Kidney (tissue), 14 donors: ENCODE measurements around the gene PPP2R5B. TPM values are rescaled to one million over a fixed set of nuclear protein-coding genes. Genes with fewer than 3 reads are reported as not detected.

Experiments
- DNase-seq, 5 donors: peaks; one replicate each; pipeline ENCODE4 v3.0.0-alpha.2; 2013 to 2020
- FAIRE-seq: peaks from 2 replicates; lab custom pipeline; 2012; peaks lifted over from hg19 to GRCh38; lab: Jason Lieb, UNC
- H3K27ac ChIP-seq, 2 donors: one replicate each; pipeline ENCODE4 v1.7.0; 2013; ENCODE audit warnings: low read depth in 2 of 2, low read length in 2 of 2, inconsistent platforms in 1 of 2
- H3K27me3 ChIP-seq: one replicate; pipeline ENCODE4 v1.7.1; 2013; ENCODE audit warnings: low read length, inconsistent platforms; ENCODE audit not compliant: control insufficient read depth, insufficient read depth
- H3K36me3 ChIP-seq, 3 donors: one replicate each; pipeline versions ENCODE4 v1.7.0 to v1.7.1; 2013; ENCODE audit warnings: low read length in 3 of 3, control low read depth in 1 of 3, inconsistent platforms in 1 of 3; ENCODE audit not compliant: insufficient read depth in 3 of 3, control insufficient read depth in 2 of 3
- H3K4me1 ChIP-seq, 3 donors: one replicate each; pipeline versions ENCODE4 v1.7.0 to v1.7.1; 2013; ENCODE audit warnings: low read length in 3 of 3, inconsistent platforms in 1 of 3, low read depth in 1 of 3; ENCODE audit not compliant: control insufficient read depth in 2 of 3, insufficient read depth in 2 of 3
- H3K4me3 ChIP-seq, 3 donors: one replicate each; pipeline versions ENCODE4 v1.7.0 to v1.8.1; 2013; ENCODE audit warnings: low read length in 3 of 3, control low read depth in 1 of 3, inconsistent platforms in 1 of 3
- H3K9ac ChIP-seq, 3 donors: one replicate each; pipeline versions ENCODE4 v1.7.0 to v1.7.1; 2013; ENCODE audit warnings: low read length in 3 of 3, control low read depth in 1 of 3, inconsistent platforms in 1 of 3
- H3K9me3 ChIP-seq, 3 donors: one replicate each; pipeline versions ENCODE4 v1.7.0 to v1.7.1; 2013; ENCODE audit warnings: low read length in 3 of 3, control low read depth in 1 of 3, inconsistent platforms in 1 of 3; ENCODE audit not compliant: control insufficient read depth in 2 of 3, insufficient read depth in 1 of 3
- CTCF ChIP-seq: IDR thresholded peaks from 3 replicates; pipeline ENCODE4 v1.5.1; 2012; ENCODE audit warnings: mild to moderate bottlenecking, moderate library complexity, borderline replicate concordance; ENCODE audit not compliant: insufficient read depth; ENCODE audit errors: extremely low read depth
- intact Hi-C: fragments of 100-400 bp; cut with DNase I; formaldehyde crosslinking; loops from one replicate; pipeline ENCODE4 v1.11.1; 2022
- polyA plus RNA-seq: library from polyadenylated mRNA; stranded (reverse); fragments of 350-450 nt; fragmentation: Illumina TruSeq; extraction: RNeasy Lipid Tissue Mini Kit (QIAGEN cat#74804); gene quantifications from one replicate; pipeline ENCODE4 v1.2.3, GENCODE V29; 2014; ENCODE audit warnings: low read depth, low replicate concordance; ENCODE audit not compliant: insufficient read depth
- total RNA-seq: library from RNA; stranded (reverse); fragmentation: NEBNext Ultra II Directional; extraction: Animal tissue kit (Norgen Biotek cat#: 25700); gene quantifications from one replicate; pipeline ENCODE4 v1.2.1, GENCODE V29; 2021
- donor health status: control.
- donor health status: control.
- donor health status: control.
- donor health status: control.
- donor health status: control.
- donor health status: DM: yes; HTN: yes; CAD: no.
- donor health status: Normal renal cell carcinoma (clear cell type).

PPP2R5B gene
- total and polyA plus RNA-seq, 2 donors from 2014 or later: 16.8 to 21.2 TPM

- no peak overlapping the region for H3K9ac ChIP-seq
- no peaks in the 10 kb centered on the region for H3K36me3 ChIP-seq
These were observed 38.7 kb downstream of the PPP2R5B start for GRCh38 chr11:64963072-64963631.

GRCh38 chr11:64967375-64967774 is 42.9 kb downstream of the PPP2R5B start:
- Histone ChIP-seq H3K9me3 (no peaks in the 10 kb centered on the region), H3K27ac (no peak overlapping the region), H3K9ac (no peak overlapping the region), H3K36me3 (no peaks in the 10 kb centered on the region), H3K27me3 (no peaks in the 10 kb centered on the region), H3K4me3 (no peak overlapping the region), H3K4me1 (peaks cover 0 to 6% (median 4%) of the 10 kb centered on the region in 3 donors)
- intact Hi-C loops: no loop called here
- FAIRE-seq: no peak
- no peak for DNase-seq
- TF ChIP-seq CTCF: no peak

More at GRCh38 chr11:64963072-64963631, 38.7 kb downstream of the PPP2R5B start:
- H3K27ac ChIP-seq: no peak overlapping the region
- DNase-seq (no peak), FAIRE-seq (no peak)
- no peak overlapping the region for H3K4me3 ChIP-seq
- intact Hi-C loops: no loop called here
- no peak for TF ChIP-seq CTCF
- H3K4me1 ChIP-seq: no peaks in the 10 kb centered on the region
- H3K27me3 ChIP-seq: no peaks in the 10 kb centered on the region
- no peaks in the 10 kb centered on the region for H3K9me3 ChIP-seq

- no peak overlapping the region for H3K27ac ChIP-seq
- no peak for FAIRE-seq
- intact Hi-C loops: no loop called here
- H3K9me3 ChIP-seq: no peaks in the 10 kb centered on the region
- H3K27me3 ChIP-seq: no peaks in the 10 kb centered on the region
- TF ChIP-seq CTCF: no peak
- no peaks in the 10 kb centered on the region for H3K36me3 ChIP-seq
- no peak overlapping the region for H3K4me3 ChIP-seq
- no peak for DNase-seq
- H3K9ac ChIP-seq: no peak overlapping the region
- peaks cover 0 to 6% (median 4%) of the 10 kb centered on the region in 3 donors for H3K4me1 ChIP-seq
These were observed 44.7 kb downstream of the PPP2R5B start for GRCh38 chr11:64969209-64969608.

GRCh38 chr11:64970731-64971151 is 46.3 kb downstream of the PPP2R5B start:
- no peak for FAIRE-seq
- H3K36me3 ChIP-seq: no peaks in the 10 kb centered on the region
- no peak for TF ChIP-seq CTCF
- no peak overlapping the region for H3K27ac ChIP-seq
- no peaks in the 10 kb centered on the region for H3K27me3 ChIP-seq
- H3K4me1 ChIP-seq: peaks cover 0 to 6% (median 4%) of the 10 kb centered on the region in 3 donors
- no peak overlapping the region for H3K9ac ChIP-seq
- H3K4me3 ChIP-seq: no peak overlapping the region
- no peaks in the 10 kb centered on the region for H3K9me3 ChIP-seq
- intact Hi-C loops: no loop called here
- DNase-seq: no peak
